ENCODE data around the gene IQGAP2. TPM values are rescaled to one million over a fixed set of nuclear protein-coding genes. Genes with fewer than 3 reads are reported as not detected.

IQGAP2 gene
- total and polyA plus RNA-seq, 2 of the 8 experiments (the other 6 are each of a cell fraction or from before 2014, with no cell fraction given): 19.7 to 66.0 TPM

DNA sequence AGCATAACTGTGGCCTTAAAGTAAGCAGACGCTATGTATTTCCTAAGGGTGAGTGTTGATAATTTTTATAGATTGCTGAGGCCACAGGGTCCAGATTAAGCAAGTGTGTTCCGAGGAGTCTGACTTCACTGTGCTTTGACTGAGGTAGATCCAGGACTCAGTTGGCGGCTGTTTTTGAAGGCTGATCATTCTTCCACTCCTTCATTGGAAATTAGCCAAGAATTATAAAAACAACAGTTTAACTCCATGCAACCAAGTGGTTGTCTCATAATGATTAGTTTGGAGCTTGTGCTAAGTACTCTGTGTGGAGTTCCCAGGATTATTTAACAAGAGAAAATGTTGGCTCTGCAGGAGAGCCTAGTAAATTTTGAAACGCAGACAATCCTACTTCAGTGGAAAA lies 19.1 kb downstream of the IQGAP2 start:
- Histone ChIP-seq H2BK15ac (ENCODE audit: low read length) (no peak overlapping the region), H2BK12ac (ENCODE audit: low read depth, low read length) (no peak overlapping the region), H2BK120ac (replicated peaks; ENCODE audit: low read depth, low read length) (no peak overlapping the region), H4K91ac (replicated peaks; ENCODE audit: insufficient read length, low read length) (no peak overlapping the region), H3K9me3 (ENCODE audit: insufficient read depth in 2 of 2, low read depth in 1 of 2, low read length in 1 of 2) (no peaks in the 10 kb centered on the region), H2BK5ac (ENCODE audit: low read depth, low read length) (no peak overlapping the region), H3K56ac (replicated peaks; ENCODE audit: insufficient read length, low read depth, low read length) (no peak overlapping the region), H2BK20ac (ENCODE audit: low read length) (no peak overlapping the region), H3K23me2 (ENCODE audit: low read depth, low read length) (no peaks in the 10 kb centered on the region), H3K36me3 (ENCODE audit: control insufficient read depth in 2 of 4, insufficient read depth in 4 of 4, low read length in 3 of 4) (no peaks in the 10 kb centered on the region), H4K8ac (ENCODE audit: extremely low read depth, insufficient read depth, low read length) (no peak overlapping the region), H3K9ac (replicated peaks in 1 of 4; ENCODE audit: extremely low read depth in 1 of 4, low read depth in 3 of 4, low read length in 3 of 4) (no peak overlapping the region), H3K27ac (ENCODE audit: low read depth, low read length) (no peak overlapping the region), H4K5ac (ENCODE audit: insufficient read length, low read depth, low read length) (no peak overlapping the region), H3K4me2 (ENCODE audit: insufficient read depth in 1 of 2, low read depth in 2 of 2, low read length in 2 of 2) (no peak overlapping the region), H4K20me1 (replicated peaks in 1 of 2; ENCODE audit: control insufficient read depth in 1 of 2, insufficient read depth in 2 of 2, low read length in 2 of 2) (no peaks in the 10 kb centered on the region), H3K4ac (replicated peaks; ENCODE audit: insufficient read length, low read depth, low read length) (no peak overlapping the region), H3K23ac (ENCODE audit: insufficient read length) (no peak overlapping the region), H3K4me3 (ENCODE audit: extremely low read depth in 1 of 4, insufficient read depth in 2 of 4, low read depth in 3 of 4, low read length in 4 of 4) (no peak overlapping the region), H2AK5ac (ENCODE audit: low read depth, low read length) (no peak overlapping the region), H2AFZ (ENCODE audit: low read length) (no peak overlapping the region), H3K14ac (ENCODE audit: insufficient read length) (no peak overlapping the region), H3K27me3 (replicated peaks in 1 of 4; ENCODE audit: control insufficient read depth in 3 of 4, extremely low read depth in 1 of 4, insufficient read depth in 3 of 4, low read length in 3 of 4) (no peaks in the 10 kb centered on the region), H3K79me1 (ENCODE audit: low read depth, low read length) (peaks cover 8% of the 10 kb centered on the region), H3K4me1 (replicated peaks in 1 of 4; ENCODE audit: control insufficient read depth in 3 of 4, insufficient read depth in 4 of 4, low read length in 3 of 4) (peaks cover 15 to 27% (median 21%) of the 10 kb centered on the region in 4 experiments), H3K18ac (ENCODE audit: extremely low read depth, low read length) (no peak overlapping the region), H3K79me2 (ENCODE audit: control insufficient read depth in 1 of 2, insufficient read depth in 2 of 2, low read length in 2 of 2) (peaks cover 0 to 54% of the 10 kb centered on the region in 2 experiments; a peak in 2 of 4 replicates)
- CTCF ChIA-PET (ENCODE audit: partially characterized antibody): interaction anchor here (0.9 to 4.4 kb wide), 4 partner anchors 8 to 126 kb away, joined by 3 to 33 read pairs (median 4); partner anchors contain the start of gene IQGAP2
- 91% methylated on average over 4 of the region's 4 CpGs; no CpG with 5 or more reads in 1 of the 2 experiments for WGBS, 2 experiments (ENCODE audit: extremely low coverage in 1 of 2, insufficient coverage in 1 of 2, insufficient read length in 1 of 2, insufficient replicate concordance in 2 of 2, low coverage in 1 of 2, low lambda C conversion rate in 2 of 2, missing lambda C conversion rate in 1 of 2)
- FAIRE-seq (no peak), DNase-seq (ENCODE audit: low read depth in 1 of 2, low spot score in 2 of 2) (no peak)
- TF ChIP-seq RFX5 (IDR thresholded peaks at IDR 0.05; ENCODE audit: borderline replicate concordance, low read depth, low read length): no peak
- TF ChIP-seq KDM5A (IDR thresholded peaks at IDR 0.05; ENCODE audit: low read length): no peak
- no peak for TF ChIP-seq SRF (IDR thresholded peaks at IDR 0.05; ENCODE audit: low read depth, low read length)
- no peak for TF ChIP-seq HDAC2 (IDR thresholded peaks at IDR 0.05; ENCODE audit: borderline replicate concordance in 1 of 2, low read depth in 2 of 2, low read length in 2 of 2)
- TF ChIP-seq GTF2F1 (IDR thresholded peaks at IDR 0.05; ENCODE audit: borderline replicate concordance, low read depth, low read length): no peak
- TF ChIP-seq, protein P1, sequence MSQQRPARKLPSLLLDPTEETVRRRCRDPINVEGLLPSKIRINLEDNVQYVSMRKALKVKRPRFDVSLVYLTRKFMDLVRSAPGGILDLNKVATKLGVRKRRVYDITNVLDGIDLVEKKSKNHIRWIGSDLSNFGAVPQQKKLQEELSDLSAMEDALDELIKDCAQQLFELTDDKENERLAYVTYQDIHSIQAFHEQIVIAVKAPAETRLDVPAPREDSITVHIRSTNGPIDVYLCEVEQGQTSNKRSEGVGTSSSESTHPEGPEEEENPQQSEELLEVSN (IDR thresholded peaks at IDR 0.05): no peak
- no peak for TF ChIP-seq KDM4A (IDR thresholded peaks at IDR 0.05; ENCODE audit: low read depth, low read length, severe bottlenecking)
- TF ChIP-seq ATF3 (IDR thresholded peaks at IDR 0.05; ENCODE audit: insufficient read depth, low read depth, low read length): no peak
- POLR2A ChIA-PET (ENCODE audit: partially characterized antibody): no interaction called here

All from H1 (cell line).